PC-3 (cell line): Measurements from ENCODE around the gene TRIM26. TPM values are rescaled to one million over a fixed set of nuclear protein-coding genes. Genes with fewer than 3 reads are reported as not detected.

Source experiments
- ATAC-seq: fragments of 200-7000 bp; cut with Tn5 transposase; 2 replicates; pipeline ENCODE4 v1.9.1; 2020; ENCODE audit warnings: mild to moderate bottlenecking, moderate library complexity
- BruUV-seq: library from RNA; stranded (reverse); fragments of 400-500 nt; replicated peaks from 2 replicates; lab custom pipeline; 2021; lab: Mats Ljungman, UMichigan
- CTCF ChIA-PET: fragments of 300-600 bp; sonication (Branson Sonifier 250); formaldehyde crosslinking; loops from one replicate; lab custom pipeline; 2022; ENCODE audit warnings: antibody characterized with exemption; lab: Charles Lee
- POLR2A ChIA-PET: fragments of 300-600 bp; sonication (Branson Sonifier 250); formaldehyde crosslinking; loops from one replicate; lab custom pipeline; 2022; ENCODE audit warnings: antibody characterized with exemption; ENCODE audit not compliant: unreplicated experiment; lab: Charles Lee
- DNase-seq: peaks from one replicate; pipeline ENCODE4 v3.0.0-alpha.2; 2015
- H2AFZ ChIP-seq: fragments of 300-600 bp; sonication (generic); 2 replicates; pipeline ENCODE4 v1.6.0; 2016; ENCODE audit warnings: antibody characterized with exemption, low read length
- H3F3A ChIP-seq: fragments of 300-600 bp; sonication (generic); one replicate; pipeline ENCODE4 v1.6.0; 2017; ENCODE audit warnings: antibody characterized with exemption, low read length, control low read depth, mild to moderate bottlenecking; ENCODE audit not compliant: unreplicated experiment
- H3K27ac ChIP-seq: fragments of 300-600 bp; sonication (generic); 2 replicates; pipeline ENCODE4 v1.5.1; 2016; ENCODE audit warnings: mild to moderate bottlenecking, low read length
- H3K27me3 ChIP-seq: fragments of 300-600 bp; sonication (generic); 2 replicates; pipeline ENCODE4 v1.6.1; 2016; ENCODE audit warnings: low read length, mixed read lengths
- H3K36me3 ChIP-seq: fragments of 300-600 bp; sonication (generic); 2 replicates; pipeline ENCODE4 v1.6.1; 2016; ENCODE audit warnings: low read depth, mixed run types, low read length, mixed read lengths
- H3K4me1 ChIP-seq: fragments of 300-600 bp; sonication (generic); 2 replicates; pipeline ENCODE4 v1.5.1; 2016; ENCODE audit warnings: low read length; ENCODE audit not compliant: insufficient read depth
- H3K4me2 ChIP-seq: fragments of 300-600 bp; sonication (generic); 2 replicates; pipeline ENCODE4 v1.6.0; 2016; ENCODE audit warnings: low read length
- H3K4me3 ChIP-seq: fragments of 300-600 bp; sonication (generic); 2 replicates; pipeline ENCODE4 v1.5.1; 2016; ENCODE audit warnings: mild to moderate bottlenecking, low read length, mixed read lengths
- H3K79me2 ChIP-seq: fragments of 300-600 bp; sonication (generic); 2 replicates; pipeline ENCODE4 v1.6.1; 2017; ENCODE audit warnings: low read length, mixed read lengths
- H3K9ac ChIP-seq: fragments of 300-600 bp; sonication (generic); 2 replicates; pipeline ENCODE4 v1.6.0; 2016; ENCODE audit warnings: mild to moderate bottlenecking, low read length
- H3K9me2 ChIP-seq: fragments of 300-600 bp; sonication (generic); replicated peaks from 2 replicates; pipeline ENCODE4 v1.6.1; 2016; ENCODE audit warnings: mixed run types, low read length, mixed read lengths
- H3K9me3 ChIP-seq: fragments of 300-600 bp; sonication (generic); 2 replicates; pipeline ENCODE4 v1.6.1; 2016; ENCODE audit warnings: low read length, mixed read lengths
- H4K20me1 ChIP-seq: fragments of 300-600 bp; sonication (generic); 2 replicates; pipeline ENCODE4 v1.6.1; 2016; ENCODE audit warnings: low read length, mixed read lengths
- CTCF ChIP-seq: fragments of 300-600 bp; sonication (generic); conservative IDR thresholded peaks from 2 replicates; pipeline ENCODE4 v1.5.1; 2017; ENCODE audit warnings: antibody characterized with exemption, low read depth, mild to moderate bottlenecking, low read length
- EZH2 ChIP-seq: fragments of 300-600 bp; sonication (generic); IDR thresholded peaks from one replicate; pipeline ENCODE4 v1.6.1; 2017; ENCODE audit warnings: antibody characterized with exemption, mild to moderate bottlenecking, low read length; ENCODE audit not compliant: unreplicated experiment
- EZH2phosphoT487 ChIP-seq: fragments of 300-600 bp; sonication (generic); IDR thresholded peaks from 2 replicates; pipeline ENCODE4 v1.6.1; 2018; ENCODE audit warnings: mild to moderate bottlenecking, antibody characterized with exemption, low read length, borderline replicate concordance
- intact Hi-C: fragments of 100-400 bp; cut with micrococcal nuclease; formaldehyde crosslinking; loops from 2 replicates; pipeline ENCODE4 v1.9.0; 2023
- total RNA-seq: library from RNA; depleted of rRNA; stranded (reverse); fragments of >200 nt; gene quantifications from 2 replicates; pipeline ENCODE4 v1.2.3, GENCODE V29; 2014

The TRIM26 gene
- total RNA-seq, 1 experiment from 2014 or later, result 48.1 TPM

- no peaks in the 10 kb centered on the region for H3K9me2 ChIP-seq
- H3F3A ChIP-seq, result peaks cover 5% of the 10 kb centered on the region
- H3K9ac ChIP-seq, result no peak overlapping the region
- no peak overlapping the region for H2AFZ ChIP-seq
- BruUV-seq, result no TSS peak
- H3K4me1 ChIP-seq, result peaks cover 19% of the 10 kb centered on the region
- no peak overlapping the region for H3K27ac ChIP-seq
- H4K20me1 ChIP-seq, result no peaks in the 10 kb centered on the region
- H3K36me3 ChIP-seq, result no peaks in the 10 kb centered on the region
- H3K4me2 ChIP-seq, result no peak overlapping the region
- H3K9me3 ChIP-seq, result no peaks in the 10 kb centered on the region
- H3K4me3 ChIP-seq, result no peak overlapping the region
- CTCF ChIA-PET, result no interaction called here
- ATAC-seq, result no peak
- intact Hi-C loops, result no loop called here
- DNase-seq, result no peak
- H3K27me3 ChIP-seq, result no peaks in the 10 kb centered on the region
- TF ChIP-seq EZH2phosphoT487 (no peak), CTCF (no peak), EZH2 (no peak)
- no peaks in the 10 kb centered on the region for H3K79me2 ChIP-seq
- POLR2A ChIA-PET, result no interaction called here
Measured at GRCh38 chr6:30150671-30151395, 62.4 kb downstream of the TRIM26 start.

- no peak overlapping the region for H3K27ac ChIP-seq
- TF ChIP-seq CTCF (no peak), EZH2 (no peak), EZH2phosphoT487 (no peak)
- no peaks in the 10 kb centered on the region for H3K79me2 ChIP-seq
- no peaks in the 10 kb centered on the region for H3K9me2 ChIP-seq
- ChIA-PET CTCF (no interaction called here), POLR2A (no interaction called here)
- no TSS peak for BruUV-seq
- no peak overlapping the region for H3K9ac ChIP-seq
- H2AFZ ChIP-seq, result no peak overlapping the region
- no peaks in the 10 kb centered on the region for H3K36me3 ChIP-seq
- no peaks in the 10 kb centered on the region for H3K9me3 ChIP-seq
- intact Hi-C loops, result loop anchor here (1.0 kb wide), 1 partner anchor 20 kb away; no protein-coding TSS in a partner anchor
- DNase-seq (no peak), ATAC-seq (no peak)
- no peaks in the 10 kb centered on the region for H4K20me1 ChIP-seq
- H3K4me2 ChIP-seq, result no peak overlapping the region
- no peak overlapping the region for H3K4me3 ChIP-seq
- peaks cover 2% of the 10 kb centered on the region for H3F3A ChIP-seq
- peaks cover 11% of the 10 kb centered on the region for H3K4me1 ChIP-seq
- H3K27me3 ChIP-seq, result no peaks in the 10 kb centered on the region
Measured at GRCh38 chr6:30149858-30150550, 63.2 kb downstream of the TRIM26 start.

- POLR2A ChIA-PET, result no interaction called here
- DNase-seq, result peak; percentile 13
- no peak overlapping the region for H3K4me2 ChIP-seq
Measured at GRCh38 chr6:30149234-30149633, 64.0 kb downstream of the TRIM26 start.

More at GRCh38 chr6:30149234-30149633, 64.0 kb downstream of the TRIM26 start:
- Histone ChIP-seq H3K9ac (no peak overlapping the region), H3F3A (no peaks in the 10 kb centered on the region), H4K20me1 (no peaks in the 10 kb centered on the region), H2AFZ (no peak overlapping the region), H3K9me2 (no peaks in the 10 kb centered on the region), H3K79me2 (no peaks in the 10 kb centered on the region), H3K4me1 (peaks cover 4% of the 10 kb centered on the region), H3K4me3 (no peak overlapping the region), H3K27ac (no peak overlapping the region), H3K9me3 (no peaks in the 10 kb centered on the region), H3K36me3 (no peaks in the 10 kb centered on the region), H3K27me3 (0 out of 2 replicates have a peak, but pooled peaks cover 1% of the 10 kb centered on the region)
- no TSS peak for BruUV-seq
- CTCF ChIA-PET, result no interaction called here
- intact Hi-C loops, result loop anchor here (1.0 kb wide), 1 partner anchor 21 kb away; no protein-coding TSS in a partner anchor
- 0 out of 2 replicates have a peak, but pooled peaks have one; percentile 40 for ATAC-seq
- TF ChIP-seq CTCF, result peak; percentile 36
- TF ChIP-seq EZH2, result no peak
